Colonic mucosa (tissue), 4 donors: ENCODE results near the gene FRYL. TPM values are rescaled to one million over a fixed set of nuclear protein-coding genes. Genes with fewer than 3 reads are reported as not detected.

Experiments used
- DNase-seq: peaks from one replicate; pipeline ENCODE4 v3.0.0-alpha.2; 2020
- H3K27ac ChIP-seq: fragments of 200-600 bp; one replicate; pipeline ENCODE4 v1.8.0; 2021
- H3K27me3 ChIP-seq: fragments of 200-600 bp; one replicate; pipeline ENCODE4 v1.8.0; 2021
- H3K36me3 ChIP-seq: fragments of 200-600 bp; one replicate; pipeline ENCODE4 v1.8.0; 2021
- H3K4me1 ChIP-seq: fragments of 200-600 bp; one replicate; pipeline ENCODE4 v1.8.0; 2021; ENCODE audit warnings: mild to moderate bottlenecking
- H3K4me3 ChIP-seq: fragments of 200-600 bp; one replicate; pipeline ENCODE4 v1.8.0; 2021
- H3K9ac ChIP-seq, 2 donors: one replicate each; pipeline ENCODE4 v1.7.0; 2013; ENCODE audit warnings: control low read depth in 2 of 2, low read depth in 2 of 2, low read length in 2 of 2
- H3K9me3 ChIP-seq: fragments of 200-600 bp; one replicate; pipeline ENCODE4 v1.8.0; 2021
- intact Hi-C: fragments of 100-400 bp; cut with DNase I; formaldehyde crosslinking; loops from one replicate; pipeline ENCODE4 v1.14.1; 2022
- total RNA-seq, 2 donors: library from RNA; stranded (reverse); fragmentation: NEBNext Ultra II Directional in 1 of 2; extraction: Animal tissue kit (Norgen Biotek cat#: 25700) in 1 of 2; gene quantifications; one replicate each; pipeline ENCODE4 v1.2.1, GENCODE V29; 2021
- TF ChIP-seq, protein P1 (sequence below): fragments of 200-600 bp; IDR thresholded peaks from one replicate; pipeline ENCODE4 v1.8.0; 2022; ENCODE audit warnings: antibody characterized with exemption, mild to moderate bottlenecking
- donor health status: healthy.
- donor health status: DM: no; HTN: no; CAD: no.
- donor health status: DM: no; HTN: no; CAD: no.

The FRYL gene
- total RNA-seq, 2 donors from 2014 or later = 193 to 292 TPM

GRCh38 chr4:48483006-48483776 is 296.9 kb downstream of the FRYL start, which contains the start of gene SLC10A4:
TSS of gene SLC10A4 (plus strand) at chr4:48483343. CDS start at chr4:48483562, 219 bp downstream.
- H3K9me3 ChIP-seq = no peaks in the 10 kb centered on the region
- TF ChIP-seq, protein P1, sequence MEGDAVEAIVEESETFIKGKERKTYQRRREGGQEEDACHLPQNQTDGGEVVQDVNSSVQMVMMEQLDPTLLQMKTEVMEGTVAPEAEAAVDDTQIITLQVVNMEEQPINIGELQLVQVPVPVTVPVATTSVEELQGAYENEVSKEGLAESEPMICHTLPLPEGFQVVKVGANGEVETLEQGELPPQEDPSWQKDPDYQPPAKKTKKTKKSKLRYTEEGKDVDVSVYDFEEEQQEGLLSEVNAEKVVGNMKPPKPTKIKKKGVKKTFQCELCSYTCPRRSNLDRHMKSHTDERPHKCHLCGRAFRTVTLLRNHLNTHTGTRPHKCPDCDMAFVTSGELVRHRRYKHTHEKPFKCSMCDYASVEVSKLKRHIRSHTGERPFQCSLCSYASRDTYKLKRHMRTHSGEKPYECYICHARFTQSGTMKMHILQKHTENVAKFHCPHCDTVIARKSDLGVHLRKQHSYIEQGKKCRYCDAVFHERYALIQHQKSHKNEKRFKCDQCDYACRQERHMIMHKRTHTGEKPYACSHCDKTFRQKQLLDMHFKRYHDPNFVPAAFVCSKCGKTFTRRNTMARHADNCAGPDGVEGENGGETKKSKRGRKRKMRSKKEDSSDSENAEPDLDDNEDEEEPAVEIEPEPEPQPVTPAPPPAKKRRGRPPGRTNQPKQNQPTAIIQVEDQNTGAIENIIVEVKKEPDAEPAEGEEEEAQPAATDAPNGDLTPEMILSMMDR = no peak
- H3K27ac ChIP-seq = no peak within 1 kb of the TSS
- no peaks in the 10 kb centered on the region for H3K4me1 ChIP-seq
- H3K9ac ChIP-seq = no peak within 1 kb of the TSS
- no peaks in the 10 kb centered on the region for H3K36me3 ChIP-seq
- peaks cover 51% of the 10 kb centered on the region for H3K27me3 ChIP-seq
- peak within 1 kb of the TSS; percentile 36 for H3K4me3 ChIP-seq
- DNase-seq = no peak
- intact Hi-C loops = no loop called here

GRCh38 chr4:48481581-48481980 is 298.5 kb downstream of the FRYL start:
- no peak for DNase-seq
- peaks cover 35% of the 10 kb centered on the region for H3K27me3 ChIP-seq
- H3K4me3 ChIP-seq = no peak overlapping the region

GRCh38 chr4:48478273-48478672 is 301.8 kb downstream of the FRYL start:
- no peaks in the 10 kb centered on the region for H3K9me3 ChIP-seq
- intact Hi-C loops = loop anchor here (10.0 kb wide), 1 partner anchor 173 kb away; no protein-coding TSS in a partner anchor
- H3K4me1 ChIP-seq = no peaks in the 10 kb centered on the region
- no peak overlapping the region for H3K27ac ChIP-seq
- no peak for DNase-seq
- no peak overlapping the region for H3K4me3 ChIP-seq
- H3K27me3 ChIP-seq = peaks cover 5% of the 10 kb centered on the region
- no peaks in the 10 kb centered on the region for H3K36me3 ChIP-seq
- H3K9ac ChIP-seq = no peak overlapping the region
- TF ChIP-seq, protein P1 = no peak

More at GRCh38 chr4:48481581-48481980, 298.5 kb downstream of the FRYL start:
- TF ChIP-seq, protein P1 = no peak
- Histone ChIP-seq H3K9me3 (no peaks in the 10 kb centered on the region), H3K36me3 (no peaks in the 10 kb centered on the region), H3K9ac (no peak overlapping the region), H3K27ac (no peak overlapping the region), H3K4me1 (no peaks in the 10 kb centered on the region)
- intact Hi-C loops = no loop called here

GRCh38 chr4:48475770-48476169 is 304.3 kb downstream of the FRYL start:
- Histone ChIP-seq H3K27me3 (no peaks in the 10 kb centered on the region), H3K36me3 (no peaks in the 10 kb centered on the region), H3K9ac (no peak overlapping the region), H3K4me1 (no peaks in the 10 kb centered on the region), H3K9me3 (no peaks in the 10 kb centered on the region), H3K4me3 (no peak overlapping the region), H3K27ac (no peak overlapping the region)
- no peak for DNase-seq
- intact Hi-C loops = loop anchor here (10.0 kb wide), 1 partner anchor 171 kb away; no protein-coding TSS in a partner anchor
- TF ChIP-seq, protein P1 = no peak

- TF ChIP-seq, protein P1 = no peak
- no peaks in the 10 kb centered on the region for H3K9me3 ChIP-seq
- no peak overlapping the region for H3K9ac ChIP-seq
- no peaks in the 10 kb centered on the region for H3K27me3 ChIP-seq
- intact Hi-C loops = loop anchor here (10.0 kb wide), 1 partner anchor 168 kb away; no protein-coding TSS in a partner anchor
- no peak overlapping the region for H3K4me3 ChIP-seq
- H3K27ac ChIP-seq = no peak overlapping the region
- no peaks in the 10 kb centered on the region for H3K36me3 ChIP-seq
- DNase-seq = no peak
- H3K4me1 ChIP-seq = no peaks in the 10 kb centered on the region
Observed at GRCh38 chr4:48472794-48473193, 307.3 kb downstream of the FRYL start.
